ENCODE data around the gene CFB. TPM values are rescaled to one million over a fixed set of nuclear protein-coding genes. Genes with fewer than 3 reads are reported as not detected.

CFB gene
- total RNA-seq: 100 to 1,000 TPM in 1 of 4 donors, 10 to 100 TPM in 3; 23.1 to 183 (median 89.9) TPM

- peak; percentile 36 to 90 (median 84) for DNase-seq
- no peaks in the 10 kb centered on the region for H3K9me3 ChIP-seq
- TF ChIP-seq POLR2A (IDR thresholded peaks at IDR 0.05) (peak; percentile 10 to 60), CTCF (IDR thresholded peaks at IDR 0.05) (no peak)
- peak within 1 kb of the TSS in 3 of 4 donors; percentile 10 to 42 (median 39) for H3K4me3 ChIP-seq
- H3K27ac ChIP-seq: peak within 1 kb of the TSS; percentile 64 to 92 (median 84)
- no peaks in the 10 kb centered on the region for H3K36me3 ChIP-seq
- H3K27me3 ChIP-seq: no peaks in the 10 kb centered on the region
- H3K4me1 ChIP-seq: peaks cover 0 to 20% (median 2%) of the 10 kb centered on the region in 4 donors
These were observed at the start of gene CFB for GRCh38 chr6:31945507-31946369. Gene CFB, plus strand, starts transcription at chr6:31946095. Its CDS starts 127 bp downstream, at chr6:31946222.

DNA sequence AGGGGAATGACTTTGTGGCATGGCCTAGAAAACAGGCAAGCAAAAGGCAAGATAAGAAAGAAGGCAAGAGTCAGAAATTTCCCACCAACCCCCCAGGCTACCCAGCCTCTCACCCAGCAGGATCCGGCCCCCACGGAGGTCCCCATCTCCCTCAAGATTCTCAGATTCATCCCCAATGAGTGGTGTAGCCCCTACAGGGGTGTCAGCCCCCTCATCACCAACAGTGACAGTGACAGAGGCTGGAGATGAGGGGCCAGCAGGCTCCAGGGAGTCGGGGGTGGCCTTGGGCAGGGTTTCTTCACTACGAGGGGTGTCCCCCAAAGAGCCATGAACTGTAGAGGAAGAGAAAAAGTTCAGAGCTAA is 49.4 kb upstream of the CFB start:
- no peak for DNase-seq
- H3K4me3 ChIP-seq: peak overlapping the region; percentile 85 to 98 (median 91)

DNA sequence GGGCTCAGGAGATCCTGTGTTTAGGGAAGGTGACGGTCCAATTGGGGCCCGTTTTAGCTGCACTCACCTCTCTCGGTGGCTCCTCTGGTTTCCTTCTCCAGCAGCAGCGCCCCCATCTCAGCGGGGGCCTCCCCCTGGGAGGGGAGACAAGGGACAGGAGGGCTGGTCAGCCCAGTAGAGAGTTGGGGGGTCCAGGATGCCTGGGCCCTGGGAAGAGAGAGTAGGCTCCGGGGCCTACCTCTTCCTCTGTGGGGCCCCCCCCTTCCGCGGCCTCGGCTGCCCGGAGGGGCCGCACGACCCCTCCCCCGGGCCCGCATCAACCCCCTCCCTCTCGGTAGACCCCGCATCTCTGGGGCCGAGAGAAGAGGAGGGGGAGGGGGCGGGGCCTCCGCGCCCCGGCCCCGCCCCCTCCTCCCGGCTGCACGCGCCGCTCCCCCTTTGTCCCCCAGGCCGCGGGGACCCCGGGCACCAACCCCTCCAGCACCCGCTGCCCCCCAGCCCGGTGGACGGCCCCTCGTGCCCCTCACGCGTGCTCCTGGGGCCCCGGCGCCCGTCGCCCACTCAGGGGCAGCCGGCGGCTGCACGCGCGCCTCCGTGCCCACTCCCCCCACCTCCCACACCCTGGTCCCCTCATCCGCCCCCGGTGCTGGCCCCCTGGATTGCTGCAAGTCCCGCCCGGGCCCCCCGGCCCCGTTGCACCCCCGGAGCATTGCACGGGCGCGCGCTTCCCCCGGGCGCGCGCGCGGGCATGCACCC is 48.9 kb upstream of the CFB start:
- Histone ChIP-seq H3K4me1 (peaks cover 0 to 30% (median 10%) of the 10 kb centered on the region in 4 donors), H3K9me3 (no peaks in the 10 kb centered on the region), H3K27ac (peak overlapping the region; percentile 82 to 94 (median 82)), H3K4me3 (peak overlapping the region; percentile 85 to 98 (median 91)), H3K27me3 (no peaks in the 10 kb centered on the region), H3K36me3 (peaks cover 0 to 35% (median 0%) of the 10 kb centered on the region in 3 donors)
- no peak for TF ChIP-seq POLR2A (IDR thresholded peaks at IDR 0.05)
- no peak for TF ChIP-seq CTCF (IDR thresholded peaks at IDR 0.05)
- DNase-seq: no peak

More for the DNA sequence above, 49.4 kb upstream of the CFB start:
- Histone ChIP-seq H3K27ac (peak overlapping the region; percentile 82 to 94 (median 82)), H3K27me3 (no peaks in the 10 kb centered on the region), H3K4me1 (peaks cover 0 to 30% (median 10%) of the 10 kb centered on the region in 4 donors), H3K36me3 (peaks cover 0 to 40% (median 0%) of the 10 kb centered on the region in 3 donors), H3K9me3 (no peaks in the 10 kb centered on the region)
- TF ChIP-seq POLR2A (IDR thresholded peaks at IDR 0.05) (no peak), CTCF (IDR thresholded peaks at IDR 0.05) (no peak)

GRCh38 chr6:31897612-31898382 is 48.1 kb upstream of the CFB start, which contains the start of gene EHMT2:
Gene EHMT2, minus strand, starts transcription at chr6:31897698. Its CDS starts 21 bp downstream, at chr6:31897677.
- no peaks in the 10 kb centered on the region for H3K27me3 ChIP-seq
- peaks cover 0 to 34% (median 12%) of the 10 kb centered on the region in 4 donors for H3K4me1 ChIP-seq
- peaks cover 0 to 27% (median 0%) of the 10 kb centered on the region in 3 donors for H3K36me3 ChIP-seq
- H3K27ac ChIP-seq: peak within 1 kb of the TSS; percentile 82 to 94 (median 82)
- H3K9me3 ChIP-seq: no peaks in the 10 kb centered on the region
- peak; percentile 51 to 64 for TF ChIP-seq POLR2A (IDR thresholded peaks at IDR 0.05)
- TF ChIP-seq CTCF (IDR thresholded peaks at IDR 0.05): peak in 4 of 6 experiments; percentile 2 to 61 (median 50)
- DNase-seq: peak; percentile 84 to 93 (median 92)
- H3K4me3 ChIP-seq: peak within 1 kb of the TSS; percentile 85 to 98 (median 91)

Data from Peyer's patch (tissue), 4 donors.